ENCODE data around the gene PTH2. TPM values are rescaled to one million over a fixed set of nuclear protein-coding genes. Genes with fewer than 3 reads are reported as not detected.

Gene PTH2, protein sequence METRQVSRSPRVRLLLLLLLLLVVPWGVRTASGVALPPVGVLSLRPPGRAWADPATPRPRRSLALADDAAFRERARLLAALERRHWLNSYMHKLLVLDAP
- total RNA-seq (not detected), polyA plus RNA-seq (not detected)

DNA sequence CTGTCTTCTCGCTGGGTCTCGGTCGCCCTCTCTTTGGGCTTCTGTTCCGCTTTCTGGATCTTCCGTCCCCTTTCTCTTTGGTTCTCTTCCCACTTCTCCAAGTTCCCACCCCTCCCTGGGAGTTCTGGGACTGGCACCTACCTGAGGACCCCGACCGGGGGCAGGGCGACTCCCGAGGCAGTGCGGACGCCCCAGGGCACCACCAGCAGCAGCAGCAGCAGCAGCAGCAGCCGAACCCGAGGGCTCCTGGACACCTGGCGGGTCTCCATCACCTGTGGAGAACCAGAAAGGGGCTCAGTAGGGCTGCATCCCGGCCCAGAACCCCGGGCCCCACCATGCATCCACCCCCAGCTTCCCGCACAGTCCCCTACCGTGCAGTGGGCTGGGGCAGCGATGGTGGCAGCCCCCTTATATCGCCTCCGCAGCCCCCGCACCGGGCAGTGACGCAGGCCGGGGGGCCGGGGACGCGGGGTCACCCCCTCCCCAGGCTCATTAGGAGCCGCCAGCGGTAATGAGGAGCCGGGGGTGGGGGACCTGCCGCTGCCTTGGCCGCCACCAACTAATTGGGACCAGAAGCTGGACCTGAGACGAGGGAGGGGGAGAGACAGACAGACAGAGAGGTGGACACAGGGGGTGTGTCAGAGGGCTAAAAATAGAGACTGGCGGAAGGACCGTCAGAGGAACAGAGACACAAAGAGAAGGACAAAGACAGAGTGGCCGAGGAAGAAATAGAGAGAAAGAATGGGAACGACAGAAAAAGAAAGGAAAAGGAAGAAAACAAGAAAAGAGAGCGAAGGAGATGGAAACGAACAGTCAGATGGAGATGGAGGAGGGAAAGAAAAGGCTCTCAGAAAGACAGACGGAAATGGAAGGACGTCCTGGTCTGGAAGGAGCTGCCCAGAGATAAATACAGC is at the start of gene PTH2:
TSS of gene PTH2 (minus strand) at position 371 of the 914 bp plus-strand sequence. CDS start at position 269, 102 bp downstream.
- peak within 1 kb of the TSS; percentile 48 to 89 (median 76) for H3K27ac Mint-ChIP-seq
- no peaks in the 10 kb centered on the region for H3K36me3 Mint-ChIP-seq
- intact Hi-C loops (cut with micrococcal nuclease) = no loop called here
- DNase-seq = no peak
- peaks cover 35 to 84% (median 59%) of the 10 kb centered on the region in 4 donors for H3K4me1 Mint-ChIP-seq
- ChIA-PET CTCF (ENCODE audit: partially characterized antibody) (interaction anchor here (0.7 to 2.2 kb wide), 2 partner anchors 32 to 46 kb away, joined by 3 to 7 read pairs; no protein-coding TSS in a partner anchor), POLR2A (ENCODE audit: partially characterized antibody) (interaction anchor here (0.9 to 2.4 kb wide), 6 partner anchors 12 to 26 kb away, joined by 3 to 10 read pairs (median 3); no protein-coding TSS in a partner anchor)
- peak within 1 kb of the TSS; percentile 75 to 94 (median 85) for H3K4me3 Mint-ChIP-seq
- Histone ChIP-seq H3K9me3 (ENCODE audit: control insufficient read depth in 1 of 2, low read length in 2 of 2) (no peaks in the 10 kb centered on the region), H3K27ac (ENCODE audit: low read depth, low read length) (no peak within 1 kb of the TSS), H3K36me3 (ENCODE audit: insufficient read depth, low read length) (no peaks in the 10 kb centered on the region), H3K4me3 (ENCODE audit: low read length in 2 of 2) (peak within 1 kb of the TSS; percentile 23 to 47), H3K4me1 (ENCODE audit: insufficient read depth, low read length) (peaks cover 52% of the 10 kb centered on the region), H3K27me3 (ENCODE audit: insufficient read depth, low read length) (peaks cover 71% of the 10 kb centered on the region)
- peaks cover 0 to 3% (median 0%) of the 10 kb centered on the region in 8 donors for H3K9me3 Mint-ChIP-seq
- peaks cover 72 to 81% of the 10 kb centered on the region in 2 donors for H3K27me3 Mint-ChIP-seq

DNA sequence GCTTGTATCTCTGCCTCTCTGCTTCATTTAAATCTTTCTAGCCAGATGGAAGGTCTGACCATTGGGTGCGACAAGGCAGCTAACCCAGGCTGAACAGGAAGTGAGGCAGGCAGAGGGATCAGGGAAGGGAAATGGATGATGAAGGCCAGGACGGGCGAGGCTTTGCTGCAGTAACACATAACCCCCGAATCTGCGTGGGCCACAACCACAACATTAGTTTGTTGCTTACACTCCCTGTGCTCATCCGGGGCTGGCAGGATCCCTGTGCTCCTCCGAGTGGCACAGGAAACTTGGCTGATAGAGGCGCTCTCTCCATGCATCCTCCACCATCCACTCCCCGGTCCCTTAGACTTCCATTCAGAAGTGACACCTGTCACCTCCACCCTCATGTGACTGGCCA is 49.7 kb upstream of the PTH2 start:
- Mint-ChIP-seq H3K4me1 (peaks cover 31 to 73% (median 51%) of the 10 kb centered on the region in 4 donors), H3K9me3 (peaks cover 0 to 3% (median 0%) of the 10 kb centered on the region in 8 donors), H3K4me3 (peak overlapping the region; percentile 61 to 99 (median 94)), H3K27ac (peak overlapping the region; percentile 91 to 99 (median 97)), H3K27me3 (no peaks in the 10 kb centered on the region), H3K36me3 (peaks cover 20 to 26% of the 10 kb centered on the region in 2 donors)
- Histone ChIP-seq H3K27ac (ENCODE audit: low read depth, low read length) (peak overlapping the region; percentile 96), H3K4me1 (ENCODE audit: insufficient read depth, low read length) (peaks cover 71% of the 10 kb centered on the region), H3K27me3 (ENCODE audit: insufficient read depth, low read length) (no peaks in the 10 kb centered on the region), H3K9me3 (ENCODE audit: control insufficient read depth in 1 of 2, low read length in 2 of 2) (no peaks in the 10 kb centered on the region), H3K4me3 (ENCODE audit: low read length in 2 of 2) (peak overlapping the region in 1 of 2 donors; percentile 8), H3K36me3 (ENCODE audit: insufficient read depth, low read length) (peaks cover 16% of the 10 kb centered on the region)
- ChIA-PET POLR2A (ENCODE audit: partially characterized antibody) (interaction anchor here (0.6 to 6.2 kb wide), 18 partner anchors 12 to 205 kb away, joined by 3 to 222 read pairs (median 6); partner anchors contain the start of genes ALDH16A1, BCL2L12, IRF3 and NOSIP), CTCF (ENCODE audit: partially characterized antibody) (interaction anchor here (0.6 to 6.0 kb wide), 29 partner anchors 10 to 247 kb away, joined by 3 to 227 read pairs (median 4); partner anchors contain the start of genes ALDH16A1, DKKL1, KASH5 and PIH1D1)
- intact Hi-C loops (cut with micrococcal nuclease) = no loop called here
- DNase-seq = no peak

DNA sequence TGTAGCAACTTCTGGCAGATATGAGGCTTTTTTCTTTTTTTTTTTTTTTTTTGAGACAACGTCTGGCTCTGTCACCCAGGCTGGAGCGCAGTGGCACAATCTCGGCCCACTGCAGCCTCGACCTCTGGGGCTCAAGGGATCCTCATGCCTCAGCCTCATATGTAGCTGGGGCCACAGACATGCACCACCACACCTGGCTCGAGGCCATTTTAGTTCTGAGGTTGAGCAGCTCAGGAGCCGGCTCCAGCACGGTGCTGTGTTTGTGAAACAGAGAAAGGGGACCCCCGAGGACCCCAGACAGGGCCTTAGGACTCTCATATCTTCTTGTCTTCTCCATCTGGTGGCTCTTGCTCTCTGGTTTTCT is 47.4 kb upstream of the PTH2 start:
- Histone ChIP-seq H3K27me3 (ENCODE audit: insufficient read depth, low read length) (no peaks in the 10 kb centered on the region), H3K4me1 (ENCODE audit: insufficient read depth, low read length) (peaks cover 68% of the 10 kb centered on the region), H3K27ac (ENCODE audit: low read depth, low read length) (peak overlapping the region; percentile 75), H3K9me3 (ENCODE audit: control insufficient read depth in 1 of 2, low read length in 2 of 2) (no peaks in the 10 kb centered on the region), H3K36me3 (ENCODE audit: insufficient read depth, low read length) (peaks cover under 1% of the 10 kb centered on the region), H3K4me3 (ENCODE audit: low read length in 2 of 2) (no peak overlapping the region)
- peaks cover 24 to 65% (median 40%) of the 10 kb centered on the region in 4 donors for H3K4me1 Mint-ChIP-seq
- H3K27me3 Mint-ChIP-seq = no peaks in the 10 kb centered on the region
- peaks cover 9 to 15% of the 10 kb centered on the region in 2 donors for H3K36me3 Mint-ChIP-seq
- peak overlapping the region in 7 of 8 donors; percentile 12 to 81 (median 52) for H3K4me3 Mint-ChIP-seq
- no peak for DNase-seq
- POLR2A ChIA-PET (ENCODE audit: partially characterized antibody) = interaction anchor here (0.6 to 6.2 kb wide), 28 partner anchors 13 to 244 kb away, joined by 3 to 222 read pairs (median 4); partner anchors contain the start of genes ALDH16A1, CD37, KASH5 and PIH1D1
- CTCF ChIA-PET (ENCODE audit: partially characterized antibody) = interaction anchor here (0.7 to 6.0 kb wide), 19 partner anchors 8 to 244 kb away, joined by 3 to 227 read pairs (median 6); partner anchors contain the start of genes ALDH16A1, PIH1D1, PRR12 and RPS11
- H3K9me3 Mint-ChIP-seq = peaks cover 0 to 3% (median 0%) of the 10 kb centered on the region in 8 donors
- peak overlapping the region; percentile 94 to 100 (median 100) for H3K27ac Mint-ChIP-seq
- intact Hi-C loops (cut with micrococcal nuclease) = loop anchor here (1.0 to 2.0 kb wide), 2 partner anchors 27 to 244 kb away; no protein-coding TSS in a partner anchor

DNA sequence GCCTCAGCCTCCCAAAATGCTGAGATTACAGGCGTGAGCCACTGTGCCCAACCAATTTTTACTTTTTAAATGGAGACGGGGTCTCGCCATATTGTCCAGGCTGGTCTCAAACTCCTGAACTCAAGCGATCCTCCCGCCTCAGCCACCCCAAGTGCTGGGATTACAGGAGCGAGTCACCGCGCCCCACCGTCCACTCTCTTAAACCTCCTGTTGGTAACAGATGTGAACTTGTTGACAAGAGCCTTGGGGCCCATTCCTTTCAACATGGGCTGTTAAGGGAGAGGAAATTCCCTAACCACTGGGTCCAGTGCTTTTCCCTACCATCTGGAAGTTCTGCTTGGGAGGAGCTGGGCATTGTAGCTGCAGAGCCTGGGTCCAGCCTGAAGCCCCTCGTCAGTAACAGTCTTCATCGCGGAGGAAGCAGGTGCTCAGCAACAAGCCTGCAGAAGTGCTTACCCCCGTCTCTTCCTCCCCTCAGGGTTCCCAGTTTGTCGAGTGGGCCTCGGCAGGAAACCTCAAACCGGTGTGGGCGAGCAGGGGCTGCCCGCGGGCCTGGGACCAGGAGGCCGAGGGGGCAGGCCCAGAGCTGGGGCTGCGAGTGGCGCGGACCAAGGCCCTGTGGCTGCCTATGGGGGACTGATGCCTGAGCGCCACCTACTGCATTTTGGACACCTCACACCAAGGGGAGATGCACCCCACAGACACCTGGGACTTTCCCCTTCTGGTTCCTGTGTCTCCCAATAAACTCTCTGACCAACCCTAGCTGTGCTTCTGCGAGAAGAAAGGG is 46.8 kb upstream of the PTH2 start:
- Histone ChIP-seq H3K27ac (ENCODE audit: low read depth, low read length) (peak overlapping the region; percentile 75), H3K36me3 (ENCODE audit: insufficient read depth, low read length) (peaks cover 7% of the 10 kb centered on the region), H3K4me1 (ENCODE audit: insufficient read depth, low read length) (peaks cover 71% of the 10 kb centered on the region), H3K9me3 (ENCODE audit: control insufficient read depth in 1 of 2, low read length in 2 of 2) (no peaks in the 10 kb centered on the region), H3K27me3 (ENCODE audit: insufficient read depth, low read length) (no peaks in the 10 kb centered on the region), H3K4me3 (ENCODE audit: low read length in 2 of 2) (no peak overlapping the region)
- H3K4me3 Mint-ChIP-seq = peak overlapping the region in 7 of 8 donors; percentile 40 to 81 (median 52)
- H3K9me3 Mint-ChIP-seq = peaks cover 0 to 3% (median 0%) of the 10 kb centered on the region in 8 donors
- no peaks in the 10 kb centered on the region for H3K27me3 Mint-ChIP-seq
- POLR2A ChIA-PET (ENCODE audit: partially characterized antibody) = interaction anchor here (0.5 to 6.2 kb wide), 38 partner anchors 12 to 244 kb away, joined by 3 to 222 read pairs (median 5); partner anchors contain the start of genes ALDH16A1, CD37, GFY and KASH5
- peak; percentile 78 to 94 (median 85) for DNase-seq
- CTCF ChIA-PET (ENCODE audit: partially characterized antibody) = interaction anchor here (0.7 to 6.0 kb wide), 23 partner anchors 8 to 244 kb away, joined by 3 to 227 read pairs (median 4); partner anchors contain the start of genes ALDH16A1, PIH1D1, PRR12 and RPS11
- peaks cover 5 to 11% of the 10 kb centered on the region in 2 donors for H3K36me3 Mint-ChIP-seq
- peaks cover 24 to 61% (median 41%) of the 10 kb centered on the region in 4 donors for H3K4me1 Mint-ChIP-seq
- peak overlapping the region; percentile 94 to 100 (median 100) for H3K27ac Mint-ChIP-seq
- intact Hi-C loops (cut with micrococcal nuclease) = loop anchor here (1.0 to 2.0 kb wide), 3 partner anchors 17 to 243 kb away; partner anchors contain the start of gene ALDH16A1

DNA sequence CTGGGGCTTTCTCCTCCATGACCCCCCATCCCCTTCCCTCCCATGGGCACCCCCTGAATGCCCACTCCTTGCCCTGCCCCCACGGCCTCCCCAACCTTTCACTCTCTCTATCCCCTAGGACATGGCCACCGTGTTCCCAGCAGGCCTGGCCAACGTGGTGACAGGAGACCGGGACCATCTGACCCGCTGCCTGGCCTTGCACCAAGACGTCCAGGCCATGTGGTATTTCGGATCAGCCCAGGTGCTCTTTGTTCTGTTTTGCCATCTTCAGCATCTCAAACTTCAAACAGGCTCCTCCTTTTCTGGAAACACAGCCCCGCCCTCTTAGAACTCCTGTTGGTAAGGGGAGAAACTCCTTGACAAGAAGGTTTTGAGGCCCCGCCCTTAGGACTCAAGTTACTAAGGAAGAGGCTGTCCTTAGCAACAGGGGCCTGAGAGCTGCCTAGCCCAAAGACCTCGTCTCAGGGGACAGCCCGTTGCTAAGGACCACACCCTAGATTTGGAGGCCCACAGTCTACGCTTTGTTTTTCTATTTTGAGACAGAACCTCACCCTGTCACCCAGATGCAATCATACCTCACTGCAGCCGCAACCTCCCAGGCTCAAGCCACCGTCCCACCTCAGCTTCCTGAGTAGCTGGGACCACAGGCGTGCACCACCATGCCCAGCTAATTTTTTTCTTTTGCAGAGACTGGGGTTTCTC is 45.7 kb upstream of the PTH2 start:
- Histone ChIP-seq H3K9me3 (ENCODE audit: control insufficient read depth in 1 of 2, low read length in 2 of 2) (no peaks in the 10 kb centered on the region), H3K4me3 (ENCODE audit: low read length in 2 of 2) (peak overlapping the region in 1 of 2 donors; percentile 44), H3K4me1 (ENCODE audit: insufficient read depth, low read length) (peaks cover 71% of the 10 kb centered on the region), H3K27me3 (ENCODE audit: insufficient read depth, low read length) (no peaks in the 10 kb centered on the region), H3K27ac (ENCODE audit: low read depth, low read length) (peak overlapping the region; percentile 84), H3K36me3 (ENCODE audit: insufficient read depth, low read length) (peaks cover 17% of the 10 kb centered on the region)
- Mint-ChIP-seq H3K4me3 (peak overlapping the region; percentile 67 to 94 (median 80)), H3K27ac (peak overlapping the region; percentile 94 to 100 (median 100)), H3K36me3 (peaks cover 4 to 10% of the 10 kb centered on the region in 2 donors), H3K4me1 (peaks cover 24 to 61% (median 40%) of the 10 kb centered on the region in 4 donors), H3K27me3 (no peaks in the 10 kb centered on the region), H3K9me3 (peaks cover 0 to 3% (median 0%) of the 10 kb centered on the region in 8 donors)
- ChIA-PET CTCF (ENCODE audit: partially characterized antibody) (interaction anchor here (1.0 to 6.0 kb wide), 12 partner anchors 10 to 242 kb away, joined by 3 to 227 read pairs (median 8); partner anchors contain the start of genes ALDH16A1 and PIH1D1), POLR2A (ENCODE audit: partially characterized antibody) (interaction anchor here (0.6 to 6.2 kb wide), 24 partner anchors 11 to 369 kb away, joined by 3 to 222 read pairs (median 6); partner anchors contain the start of genes ALDH16A1, GFY, KASH5 and PIH1D1)
- DNase-seq = peak; percentile 96 to 99 (median 98)
- intact Hi-C loops (cut with micrococcal nuclease) = loop anchor here (1.0 kb wide), 1 partner anchor 16 kb away; the partner anchor contains the start of gene ALDH16A1
